TTC549 (cell line): ENCODE data around the gene TCEA2.

Source experiments
- FAIRE-seq: peaks from 2 replicates; lab custom pipeline; 2012; peaks lifted over from hg19 to GRCh38; lab: Jason Lieb, UNC

TCEA2 gene

DNA sequence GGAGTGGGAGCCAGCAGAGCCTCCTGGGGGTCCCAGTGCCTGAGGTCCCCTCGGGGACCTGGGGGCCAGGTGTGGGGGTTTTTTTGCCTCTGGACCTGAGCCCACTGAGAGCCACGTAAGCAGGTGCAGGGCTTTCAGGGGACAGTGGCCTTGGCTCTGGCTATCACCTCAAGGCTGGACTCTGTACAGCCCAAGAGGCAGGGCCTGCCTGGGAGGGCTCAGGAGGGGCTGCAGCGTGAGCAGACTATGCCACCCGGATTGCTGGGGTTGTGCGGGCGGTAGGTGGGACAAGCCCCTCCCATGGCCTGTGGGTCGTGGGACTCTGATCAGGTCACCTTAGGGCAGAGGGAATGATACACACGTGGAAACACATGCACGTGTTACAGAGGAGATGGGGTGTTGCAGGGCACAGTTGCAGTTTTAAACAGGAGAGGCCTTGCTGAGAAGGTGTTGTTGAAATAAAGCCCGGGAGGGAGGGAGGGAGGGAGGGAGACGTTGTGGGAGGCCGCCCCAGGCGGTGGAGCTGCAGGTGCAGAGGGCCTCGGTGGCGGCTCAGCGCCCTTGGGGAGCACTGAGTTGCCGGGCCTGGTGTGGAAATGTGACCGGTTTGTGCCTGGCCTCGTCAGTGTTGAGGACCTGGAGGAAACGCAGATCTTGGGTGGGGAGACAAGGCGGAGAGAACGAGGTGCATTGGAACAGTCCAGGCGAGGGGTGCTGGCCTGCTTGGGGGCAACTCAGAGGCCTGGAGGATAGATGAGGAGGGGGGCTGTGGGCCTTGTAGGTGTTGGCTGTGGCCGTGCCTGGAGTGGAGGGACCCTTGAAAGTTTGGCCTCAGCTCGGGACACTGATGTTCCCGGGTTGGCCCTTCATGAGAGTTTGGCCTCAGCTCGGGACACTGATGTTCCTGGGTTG is 2.3 kb downstream of the TCEA2 start:
- FAIRE-seq = no peak

DNA sequence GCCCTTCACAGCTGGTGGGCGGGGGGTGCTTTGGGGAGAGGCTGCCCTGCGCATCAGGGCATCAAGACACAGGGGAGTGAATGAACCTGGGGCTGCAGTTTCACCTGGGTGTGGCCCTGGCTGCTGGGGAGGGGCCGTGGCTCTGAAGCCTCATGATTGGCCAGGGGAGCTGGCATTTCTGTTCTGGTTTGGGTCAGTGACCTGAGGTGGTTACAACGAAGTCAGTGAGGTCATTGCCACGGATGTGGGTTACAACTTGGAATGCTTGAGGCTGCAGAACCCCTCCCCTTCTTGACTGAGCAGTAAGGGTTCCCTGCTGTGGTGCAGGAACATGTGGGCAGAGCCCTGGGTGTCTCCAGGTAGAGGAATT is 3.0 kb downstream of the TCEA2 start:
- FAIRE-seq = no peak

DNA sequence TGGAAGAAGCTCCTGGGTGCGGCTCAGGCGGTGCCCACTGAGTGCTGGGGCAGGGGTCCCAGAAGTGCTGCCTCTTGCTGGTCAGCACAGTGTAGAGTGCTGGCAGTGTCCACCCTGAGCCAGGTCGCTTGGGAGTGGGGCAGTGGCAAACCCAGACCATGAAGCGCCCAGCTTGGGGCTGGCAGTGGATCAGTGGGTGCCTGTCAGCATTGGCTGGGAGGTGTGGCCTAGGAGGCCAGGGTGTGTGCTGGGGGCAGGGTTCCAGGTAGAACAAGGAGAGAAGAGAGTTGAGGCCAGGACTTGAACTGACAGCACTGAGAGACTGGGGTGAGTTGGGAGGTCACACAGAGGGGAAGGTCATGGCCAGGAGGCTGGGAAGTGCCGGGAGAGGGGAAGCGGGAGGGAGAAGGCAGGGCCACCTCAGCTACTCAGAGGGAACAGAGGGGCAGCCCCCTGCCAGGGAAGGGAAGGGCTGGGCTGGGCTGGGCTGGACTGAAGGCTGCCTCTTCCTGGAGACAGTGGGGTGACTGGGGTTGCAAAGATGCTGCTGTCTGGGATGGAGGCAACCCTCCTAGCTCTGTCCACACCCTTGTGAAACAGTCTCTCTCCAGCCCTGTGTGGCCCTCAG is 4.1 kb downstream of the TCEA2 start:
- FAIRE-seq = no peak

DNA sequence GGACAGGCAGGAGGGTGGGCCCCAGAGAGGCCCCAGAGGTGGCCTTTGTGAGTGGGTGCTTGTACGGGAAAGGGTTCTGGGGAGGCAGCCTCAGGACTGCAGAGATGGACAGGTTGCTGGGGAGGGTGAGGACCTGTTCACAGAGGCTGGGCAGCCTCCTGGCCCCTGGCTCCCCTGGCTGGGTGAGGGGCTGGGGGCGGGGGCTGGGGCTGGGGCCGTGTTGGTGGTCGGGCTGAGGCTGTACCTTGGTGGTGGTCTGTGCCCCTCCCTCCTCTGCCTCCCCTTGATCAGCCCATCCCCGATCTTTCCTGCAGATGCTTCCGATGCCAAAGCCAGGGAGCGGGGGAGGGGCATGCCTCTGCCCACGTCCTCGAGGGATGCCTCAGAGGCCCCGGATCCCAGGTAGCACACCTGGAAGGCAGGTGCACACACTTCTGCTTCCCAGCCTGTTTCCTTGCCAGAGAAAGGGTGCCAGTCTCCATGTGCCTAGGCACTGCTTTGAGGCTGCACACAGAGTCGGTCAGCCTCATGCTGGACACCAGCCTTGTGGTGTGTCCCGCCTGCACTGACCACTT is 4.8 kb downstream of the TCEA2 start:
- FAIRE-seq = no peak

DNA sequence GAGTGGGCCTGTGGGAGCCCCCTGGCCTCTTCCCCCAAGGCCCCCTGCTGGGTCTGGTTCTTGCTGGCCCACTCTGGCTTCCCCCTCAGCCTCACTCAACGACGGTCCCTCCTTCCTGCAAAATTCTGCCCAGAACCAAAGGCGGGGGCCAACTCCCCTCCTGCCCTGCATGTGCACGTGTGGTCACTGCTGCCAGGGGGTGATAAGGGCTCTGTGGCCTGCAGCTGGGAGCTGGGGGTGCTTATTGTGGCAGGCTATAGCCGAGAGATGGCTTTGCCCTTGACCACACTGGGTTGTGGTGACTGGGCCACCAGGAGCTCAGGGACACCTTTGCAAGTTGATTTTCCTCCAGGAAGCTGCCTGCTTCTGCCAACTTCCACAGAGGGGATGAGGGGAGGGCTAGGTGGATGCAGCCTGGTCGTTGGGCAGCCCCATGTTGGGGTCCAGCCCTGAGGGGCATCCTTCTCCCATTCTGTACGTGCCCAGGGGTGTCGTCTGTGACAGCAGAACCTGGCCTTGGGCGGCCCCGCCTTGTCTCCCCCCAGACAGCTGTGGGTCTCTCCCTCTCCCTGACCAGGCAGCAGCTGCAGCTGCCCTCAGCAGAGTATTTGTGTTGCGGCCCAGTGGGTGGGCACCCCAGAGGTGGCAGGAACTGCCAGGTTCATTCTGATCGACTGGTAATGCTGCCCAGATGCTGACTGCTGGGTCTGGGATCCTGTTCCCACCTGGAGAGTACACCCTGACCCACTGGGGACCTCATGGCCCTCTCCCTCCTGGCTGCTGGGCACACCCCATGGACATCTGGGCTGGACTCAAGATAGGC is 5.6 kb downstream of the TCEA2 start:
- FAIRE-seq = no peak

DNA sequence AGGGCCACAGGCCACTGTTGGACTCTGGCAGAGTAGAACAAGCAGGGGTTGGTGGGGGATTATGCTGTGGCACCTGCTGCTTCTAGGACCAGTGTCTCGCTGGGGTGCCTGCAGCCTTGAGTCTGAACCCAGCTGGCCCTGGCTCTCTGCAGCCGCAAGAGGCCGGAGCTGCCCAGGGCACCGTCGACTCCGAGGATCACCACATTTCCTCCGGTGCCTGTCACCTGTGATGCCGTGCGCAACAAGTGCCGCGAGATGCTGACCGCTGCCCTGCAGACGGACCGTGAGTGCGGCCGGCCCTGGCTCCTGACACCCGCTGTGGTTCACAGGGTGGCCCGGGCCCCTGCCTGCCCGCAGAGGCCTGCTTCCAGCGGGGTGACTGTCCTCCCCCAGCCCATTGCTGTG is 6.2 kb downstream of the TCEA2 start:
- FAIRE-seq = no peak

DNA sequence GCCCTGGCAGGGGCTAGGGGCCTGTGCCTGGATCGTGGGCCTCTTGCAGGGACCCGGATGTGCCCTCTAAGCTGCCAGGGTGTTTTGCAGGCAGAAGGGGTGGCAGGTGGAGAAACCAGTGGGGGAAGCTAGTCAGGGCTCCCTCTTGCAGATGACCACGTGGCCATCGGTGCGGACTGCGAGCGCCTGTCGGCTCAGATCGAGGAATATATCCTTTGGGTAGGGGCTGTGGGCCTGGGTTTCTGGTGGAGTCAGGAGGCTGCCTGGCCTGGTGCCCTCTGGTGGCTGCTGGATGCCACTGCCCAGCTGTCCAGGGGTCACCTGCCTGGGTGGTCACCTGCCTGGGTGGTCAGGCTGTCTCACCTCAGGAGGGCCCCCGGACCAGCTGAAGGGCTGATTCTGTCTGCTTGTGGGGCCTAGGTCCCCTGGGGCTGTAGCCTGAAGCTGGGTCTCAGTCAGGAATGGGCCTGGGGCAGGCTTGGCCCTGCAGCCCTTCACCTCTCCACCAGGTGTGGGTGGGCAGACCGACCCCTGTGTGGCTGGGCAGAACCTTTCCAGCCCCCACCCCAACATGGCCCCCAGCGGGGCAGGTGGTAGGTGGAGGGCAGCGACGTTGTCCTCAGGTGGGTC is 6.7 kb downstream of the TCEA2 start:
- FAIRE-seq = no peak

DNA sequence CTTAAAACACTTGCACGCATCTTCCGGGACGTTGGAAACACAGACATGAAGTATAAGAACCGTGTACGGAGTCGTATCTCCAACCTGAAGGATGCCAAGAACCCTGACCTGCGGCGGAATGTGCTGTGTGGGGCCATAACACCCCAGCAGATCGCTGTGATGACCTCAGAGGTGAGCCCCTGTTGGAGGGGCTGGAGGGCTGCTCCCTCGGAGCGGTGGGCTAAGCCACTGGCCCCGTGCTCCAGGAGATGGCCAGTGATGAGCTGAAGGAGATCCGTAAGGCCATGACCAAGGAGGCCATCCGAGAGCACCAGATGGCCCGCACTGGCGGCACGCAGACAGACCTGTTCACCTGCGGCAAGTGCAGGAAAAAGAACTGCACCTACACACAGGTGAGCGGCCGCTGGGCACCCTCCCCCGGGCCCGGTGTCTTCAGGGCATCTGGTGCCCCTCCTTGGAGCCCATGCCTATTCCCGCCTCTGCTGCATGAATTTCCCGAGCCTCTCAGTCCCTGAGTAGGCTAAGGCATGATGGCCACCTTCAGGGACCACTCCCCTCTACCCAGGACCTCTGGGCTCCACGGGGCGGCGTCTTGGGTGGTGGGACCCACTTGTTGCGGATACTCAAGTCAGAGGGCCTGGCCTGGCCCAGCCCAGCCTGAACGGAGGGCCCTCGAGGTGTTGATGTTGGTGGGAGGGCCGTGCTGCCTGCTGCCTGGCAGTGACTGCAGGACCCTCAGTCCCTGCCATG is 7.4 kb downstream of the TCEA2 start:
- FAIRE-seq = no peak

DNA sequence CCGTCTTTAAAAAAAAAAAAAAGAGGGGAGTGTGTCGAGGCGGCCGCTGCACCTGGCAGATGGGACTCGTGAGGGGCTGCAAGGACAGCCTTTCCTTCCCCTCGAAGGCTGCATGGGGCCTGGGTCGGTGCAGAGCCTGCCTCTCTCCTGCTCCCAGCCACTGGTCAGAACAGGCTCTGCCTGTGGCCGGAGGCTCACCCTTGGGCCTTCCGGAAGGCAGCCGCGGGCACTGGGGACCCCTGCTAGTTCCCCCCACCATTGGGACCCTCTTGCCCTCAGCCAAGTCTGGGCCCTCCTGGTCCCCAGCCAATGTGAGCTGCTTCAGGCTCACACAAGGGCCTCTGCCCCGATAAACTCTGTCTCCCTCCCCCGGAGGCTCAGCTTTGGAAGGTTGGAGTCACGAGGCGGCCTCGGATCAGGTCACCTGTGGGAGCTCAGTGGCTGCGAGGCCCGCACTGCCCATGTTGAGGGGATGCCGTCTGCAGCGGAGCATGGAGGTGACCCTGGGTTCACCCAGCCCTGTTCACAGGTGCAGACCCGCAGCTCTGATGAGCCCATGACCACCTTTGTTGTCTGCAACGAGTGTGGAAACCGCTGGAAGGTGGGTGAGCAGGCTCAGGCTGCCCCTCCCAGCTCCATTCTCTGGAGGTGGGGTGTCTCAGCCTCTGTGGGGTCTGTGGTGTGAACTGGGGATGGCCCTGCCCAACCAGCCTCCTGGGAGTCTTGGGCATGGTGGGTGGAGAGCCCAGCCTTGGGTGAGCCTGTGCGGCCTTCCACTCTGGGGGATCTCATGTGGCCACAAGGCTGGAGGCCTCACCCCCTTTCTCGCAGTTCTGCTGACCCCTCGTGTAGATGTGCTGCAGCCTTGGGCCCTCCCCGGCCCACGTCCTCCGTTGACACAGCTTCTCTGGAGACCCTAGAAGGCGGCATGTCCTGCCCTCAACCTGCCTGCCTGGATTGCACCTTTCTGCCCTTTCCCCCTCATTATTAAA is 8.6 kb downstream of the TCEA2 start:
- no peak for FAIRE-seq

DNA sequence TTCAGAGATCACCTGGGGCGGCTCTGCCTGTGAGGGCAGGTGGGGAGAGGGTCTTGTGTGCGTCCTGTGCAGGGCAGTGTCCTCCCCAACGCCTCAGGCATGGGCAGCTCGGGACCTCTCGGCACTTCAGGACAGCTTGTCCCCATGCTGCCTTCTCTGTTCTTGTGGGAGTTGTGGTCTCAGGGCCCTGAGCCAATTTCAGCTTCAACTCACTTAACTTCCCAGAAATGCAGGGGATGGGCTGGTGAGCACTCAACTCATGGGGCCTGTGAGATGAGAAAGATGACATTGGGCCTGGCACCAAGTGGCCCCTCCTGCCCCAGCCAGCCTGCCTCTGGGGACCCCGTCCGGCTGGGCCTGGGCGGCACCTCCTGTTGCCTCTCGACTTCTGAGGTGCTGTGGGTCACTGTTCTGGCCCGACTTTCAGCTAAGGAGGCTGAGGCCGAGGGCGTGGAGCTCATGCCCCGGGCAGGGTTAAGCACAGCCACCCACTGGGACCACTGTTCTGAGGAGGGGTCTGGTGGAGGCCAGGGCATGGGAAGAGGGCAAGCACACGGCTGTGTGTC is 9.6 kb downstream of the TCEA2 start:
- no peak for FAIRE-seq

DNA sequence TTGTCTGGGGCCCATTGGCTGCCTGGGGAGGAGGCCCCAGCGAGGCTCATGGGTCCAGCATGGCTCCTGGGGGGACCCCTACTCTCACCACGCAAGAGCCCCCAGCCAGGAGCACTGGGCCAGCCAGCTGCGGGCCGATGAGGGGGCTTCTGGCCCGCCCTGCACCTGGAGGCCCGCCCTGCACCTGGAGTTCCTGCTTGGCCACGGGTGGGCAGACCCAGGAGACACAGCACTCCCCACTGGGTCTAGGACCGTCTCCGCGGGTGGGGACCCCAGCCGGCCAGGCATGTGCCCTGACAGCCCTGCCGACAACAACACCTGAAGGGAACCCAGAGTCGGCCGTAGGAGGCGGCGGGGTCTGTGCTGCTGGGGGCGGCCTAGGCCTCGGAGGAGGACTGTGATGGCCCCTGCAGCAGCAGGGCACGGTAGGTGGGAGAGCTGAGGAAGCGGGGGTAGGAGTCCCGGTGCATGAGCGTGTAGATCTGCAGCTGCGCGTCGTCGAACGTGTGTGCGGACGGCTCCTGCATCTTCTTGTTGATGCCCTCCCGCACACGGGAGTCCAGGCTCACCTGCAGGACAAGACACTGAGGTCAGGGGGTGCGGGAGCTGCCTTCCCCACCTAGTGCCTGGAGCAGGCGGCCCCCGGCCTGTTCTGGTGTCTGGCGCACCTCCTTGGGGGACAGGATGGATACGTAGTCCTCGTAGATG is 10.6 kb downstream of the TCEA2 start:
- FAIRE-seq = no peak

DNA sequence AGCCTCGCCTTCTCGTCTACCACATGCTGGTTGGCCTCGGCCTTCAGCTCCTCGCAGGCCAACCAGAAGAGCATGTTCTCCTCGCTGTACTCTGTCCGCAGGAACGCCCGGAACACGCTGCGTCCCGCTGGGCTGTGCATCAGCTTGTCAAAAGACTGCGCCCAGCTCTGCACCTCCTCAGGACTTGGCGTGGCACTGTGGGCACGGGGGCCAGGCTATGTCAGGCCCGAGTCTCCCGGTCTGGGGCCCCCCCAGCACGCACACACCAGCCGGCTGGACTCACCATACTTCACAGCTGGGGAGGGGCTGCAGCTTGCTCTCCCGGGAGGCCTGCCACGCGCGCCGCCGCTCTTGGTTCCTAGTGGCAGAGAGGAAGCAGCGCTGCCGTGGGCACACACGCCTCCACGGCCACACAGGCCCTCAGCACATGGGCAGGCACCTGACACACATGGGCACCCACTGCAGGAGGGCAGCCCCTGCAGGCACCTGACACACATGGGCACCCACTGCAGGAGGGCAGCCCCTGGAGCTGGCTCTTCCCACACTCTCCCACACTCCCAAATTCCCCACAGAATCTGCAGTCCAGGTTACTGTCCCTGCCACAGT is 11.3 kb downstream of the TCEA2 start:
- no peak for FAIRE-seq

DNA sequence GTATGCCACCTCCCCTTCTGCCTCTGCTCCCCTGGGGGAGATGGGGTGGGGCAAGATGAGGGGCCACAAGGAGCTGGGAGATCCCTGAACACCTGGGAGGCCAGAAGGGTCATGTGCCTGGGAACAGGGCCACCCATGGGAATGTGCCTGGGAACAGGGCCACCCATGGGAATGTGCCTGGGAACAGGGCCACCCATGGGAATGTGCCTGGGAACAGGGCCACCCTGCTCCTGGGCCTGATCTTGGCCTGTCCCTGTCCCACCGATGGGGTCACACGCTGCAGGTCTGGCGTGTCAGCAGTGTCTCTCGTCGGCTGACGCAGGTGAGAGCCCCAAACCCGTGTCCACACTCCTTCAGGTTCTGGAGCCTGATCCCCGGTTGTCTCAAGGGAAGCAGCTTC is 12.0 kb downstream of the TCEA2 start:
- FAIRE-seq = no peak

DNA sequence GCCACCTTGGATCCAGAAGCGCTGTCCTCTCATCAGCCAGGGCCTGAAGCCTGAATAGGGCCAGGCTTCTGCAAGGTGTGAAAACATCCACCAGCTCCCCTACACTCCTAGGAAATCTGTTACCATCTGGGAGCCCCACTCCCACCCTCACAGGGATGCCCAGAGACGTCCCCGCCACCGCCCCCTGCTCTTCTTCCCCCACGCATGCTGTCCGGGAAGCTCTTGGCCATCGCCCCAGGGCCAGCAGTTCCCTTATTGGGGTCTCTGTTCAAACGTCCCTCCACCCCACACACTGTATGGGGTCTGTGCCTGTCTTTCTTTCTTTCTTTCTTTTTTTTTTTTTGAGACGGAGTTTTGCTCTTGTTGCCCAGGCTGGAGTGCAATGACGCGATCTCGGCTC is 12.6 kb downstream of the TCEA2 start:
- no peak for FAIRE-seq

DNA sequence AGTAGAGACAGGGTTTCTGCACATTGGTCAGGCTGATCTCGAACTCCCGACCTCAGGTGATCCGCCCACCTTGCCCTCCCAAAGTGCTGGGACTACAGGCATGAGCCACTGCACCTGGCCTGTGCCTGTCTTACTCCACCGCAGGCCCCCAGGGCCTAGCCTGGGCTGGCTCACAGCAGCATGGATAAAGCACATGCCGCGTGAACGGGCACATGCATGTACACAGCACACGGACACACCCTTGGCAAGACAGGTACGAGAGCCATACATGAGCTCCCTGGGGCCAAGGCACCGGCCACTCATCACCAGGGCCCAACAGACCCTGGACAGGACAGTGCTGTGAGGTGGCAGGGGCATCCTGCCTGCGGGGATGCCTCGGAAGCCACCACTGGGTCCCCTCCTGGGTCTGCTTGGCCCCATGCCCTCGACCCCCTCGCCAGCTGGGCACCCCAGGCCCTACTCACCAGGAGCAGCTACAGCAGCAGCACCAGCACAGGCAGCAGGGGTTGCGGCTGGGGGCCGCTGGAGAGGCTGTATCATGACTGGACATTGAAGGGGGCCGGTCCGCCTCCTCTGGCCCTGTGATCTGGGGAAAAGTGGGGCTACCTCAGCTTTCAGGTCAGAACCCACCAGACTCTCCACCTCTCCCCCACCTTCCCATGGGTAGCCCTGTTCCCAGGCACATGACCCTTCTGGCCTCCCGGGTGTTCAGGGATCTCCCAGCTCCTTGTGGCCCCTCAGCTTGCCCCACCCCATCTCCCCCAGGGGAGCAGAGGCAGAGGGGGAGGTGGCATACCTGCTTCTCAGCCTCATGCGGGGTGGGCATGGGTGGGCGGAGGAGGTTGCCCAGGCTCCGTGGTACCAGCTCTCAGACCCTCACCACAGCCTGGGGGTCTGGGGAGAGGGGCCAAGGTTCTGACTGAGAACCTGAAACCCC is 13.3 kb downstream of the TCEA2 start:
- no peak for FAIRE-seq

DNA sequence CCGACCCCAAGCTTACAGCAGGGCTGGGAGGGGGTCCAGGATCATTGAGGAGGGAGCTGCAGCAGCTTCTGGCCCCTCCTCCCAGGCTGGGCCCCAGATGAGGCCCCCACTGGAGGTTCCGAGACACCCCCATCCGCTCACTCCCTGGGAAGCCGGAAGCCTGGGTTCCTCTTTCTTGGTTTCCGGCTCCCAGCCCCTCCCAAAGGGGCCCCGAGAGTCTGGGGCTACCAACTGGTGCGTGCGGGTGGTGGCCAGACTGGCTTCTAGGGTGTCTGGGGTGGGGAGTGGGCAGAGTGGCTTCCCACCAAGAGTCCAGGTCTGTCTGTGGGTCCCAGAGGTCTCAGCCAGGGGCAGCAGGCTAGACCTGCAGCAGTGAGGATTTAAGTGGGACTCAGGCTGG is 14.1 kb downstream of the TCEA2 start:
- FAIRE-seq = no peak

DNA sequence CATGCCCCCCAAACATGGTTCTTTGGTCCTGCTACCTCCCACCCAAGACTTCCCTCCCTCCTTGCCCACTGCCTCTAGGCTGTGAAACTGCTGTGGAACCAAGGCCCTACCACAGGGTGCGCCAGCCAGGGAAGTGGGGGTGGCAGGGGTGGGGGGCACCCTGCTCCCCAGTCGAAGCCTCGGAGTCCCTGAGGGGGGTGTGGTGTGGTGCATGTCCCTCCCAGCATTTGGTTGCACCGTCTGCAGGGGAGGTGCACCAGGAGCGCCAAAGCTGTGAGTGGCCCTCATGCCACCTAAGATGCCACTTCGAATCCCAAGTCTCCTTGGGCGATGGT is 14.5 kb downstream of the TCEA2 start:
- FAIRE-seq = no peak
